A673 (cell line): ENCODE measurements around the gene SEMA3A. TPM values are rescaled to one million over a fixed set of nuclear protein-coding genes. Genes with fewer than 3 reads are reported as not detected.

Source experiments
- BruUV-seq: library from RNA; stranded (reverse); fragments of 400-500 nt; replicated peaks from 2 replicates; lab custom pipeline; 2021; lab: Mats Ljungman, UMichigan
- CTCF ChIA-PET: fragments of 300-600 bp; sonication (Branson Sonifier 250); formaldehyde crosslinking; loops from one replicate; lab custom pipeline; 2022; ENCODE audit warnings: antibody characterized with exemption; lab: Charles Lee
- POLR2A ChIA-PET: fragments of 300-600 bp; sonication (Branson Sonifier 250); formaldehyde crosslinking; loops from one replicate; lab custom pipeline; 2022; ENCODE audit warnings: antibody characterized with exemption; ENCODE audit not compliant: low non-redundant PET; lab: Charles Lee
- DNase-seq: peaks from one replicate; pipeline ENCODE4 v3.0.0-alpha.2; 2015; ENCODE audit warnings: low spot score
- H3K27ac ChIP-seq: fragments of 200-600 bp; sonication (generic); 2 replicates; pipeline ENCODE4 v1.5.1; 2016; ENCODE audit warnings: mixed run types, low read depth, mild to moderate bottlenecking, mixed read lengths, antibody characterized with exemption, low read length; ENCODE audit not compliant: poor library complexity, severe bottlenecking
- H3K27me3 ChIP-seq: fragments of 200-600 bp; sonication (generic); replicated peaks from 2 replicates; pipeline ENCODE4 v1.6.1; 2017; ENCODE audit warnings: mixed run types, low read depth, mild to moderate bottlenecking, mixed read lengths, antibody characterized with exemption, low read length; ENCODE audit not compliant: insufficient read depth, poor library complexity
- H3K36me3 ChIP-seq: fragments of 200-600 bp; sonication (generic); 2 replicates; pipeline ENCODE4 v1.6.1; 2016; ENCODE audit warnings: mixed run types, mild to moderate bottlenecking, mixed read lengths, antibody characterized with exemption, low read length; ENCODE audit not compliant: insufficient read depth, poor library complexity, severe bottlenecking
- H3K4me1 ChIP-seq: fragments of 200-600 bp; sonication (generic); 2 replicates; pipeline ENCODE4 v1.6.1; 2017; ENCODE audit warnings: mixed run types, mild to moderate bottlenecking, mixed read lengths, antibody characterized with exemption, low read length; ENCODE audit not compliant: insufficient read depth, poor library complexity, severe bottlenecking
- H3K4me3 ChIP-seq: fragments of 200-600 bp; sonication (generic); 2 replicates; pipeline ENCODE4 v1.5.1; 2016; ENCODE audit warnings: low read depth, mixed run types, mild to moderate bottlenecking, mixed read lengths, low read length; ENCODE audit not compliant: poor library complexity, severe bottlenecking
- H3K9me3 ChIP-seq: fragments of 200-600 bp; sonication (generic); 2 replicates; pipeline ENCODE4 v1.6.1; 2016; ENCODE audit warnings: mixed run types, low read depth, mild to moderate bottlenecking, mixed read lengths, antibody characterized with exemption, low read length; ENCODE audit not compliant: poor library complexity, severe bottlenecking
- CTCF ChIP-seq: fragments of 300-800, 200-600 bp; sonication (generic); conservative IDR thresholded peaks from 2 replicates; pipeline ENCODE4 v1.5.1; 2017; ENCODE audit warnings: low read depth, mild to moderate bottlenecking, antibody characterized with exemption, low read length, moderate library complexity, mixed read lengths
- EZH2 ChIP-seq: fragments of 200-600 bp; sonication (generic); IDR thresholded peaks from 2 replicates; pipeline ENCODE4 v1.6.1; 2017; ENCODE audit warnings: borderline replicate concordance, low read depth, mild to moderate bottlenecking, mixed read lengths, antibody characterized with exemption, low read length; ENCODE audit not compliant: poor library complexity, severe bottlenecking
- intact Hi-C: fragments of 100-400 bp; cut with micrococcal nuclease; formaldehyde crosslinking; loops from one replicate; pipeline ENCODE4 v1.10.0; 2022; ENCODE audit not compliant: unreplicated experiment
- total RNA-seq: library from RNA; stranded (reverse); gene quantifications from 2 replicates; pipeline ENCODE4 v1.2.3, GENCODE V29; 2021

The SEMA3A gene
- total RNA-seq, 1 experiment from 2014 or later: 22.8 TPM

DNA sequence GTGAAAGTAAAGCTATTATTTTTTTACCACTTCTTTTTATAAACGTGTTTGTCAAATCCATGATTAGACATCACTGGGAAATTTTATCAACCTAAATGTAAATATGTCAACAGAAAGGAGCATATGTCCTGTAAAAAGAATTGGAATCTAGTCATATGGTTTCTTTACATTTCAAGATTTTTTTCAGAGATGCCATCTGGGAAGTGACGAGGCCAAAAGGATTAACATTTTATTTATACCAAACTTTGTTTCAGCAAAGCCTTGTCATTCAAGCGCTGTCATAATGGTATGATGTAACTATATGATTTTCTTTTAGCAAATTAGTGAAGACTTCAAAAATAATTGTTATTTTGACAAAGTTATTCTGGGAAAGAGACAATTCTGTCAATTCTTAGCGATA, 117.3 kb downstream of the SEMA3A start:
- ChIA-PET POLR2A (no interaction called here), CTCF (no interaction called here)
- intact Hi-C loops: no loop called here
- Histone ChIP-seq H3K4me3 (no peak overlapping the region), H3K27ac (no peak overlapping the region), H3K9me3 (no peaks in the 10 kb centered on the region), H3K36me3 (no peaks in the 10 kb centered on the region), H3K27me3 (no peaks in the 10 kb centered on the region), H3K4me1 (peaks cover 42% of the 10 kb centered on the region)
- no peak for DNase-seq
- no peak for TF ChIP-seq EZH2
- no peak for TF ChIP-seq CTCF
- no TSS peak for BruUV-seq

DNA sequence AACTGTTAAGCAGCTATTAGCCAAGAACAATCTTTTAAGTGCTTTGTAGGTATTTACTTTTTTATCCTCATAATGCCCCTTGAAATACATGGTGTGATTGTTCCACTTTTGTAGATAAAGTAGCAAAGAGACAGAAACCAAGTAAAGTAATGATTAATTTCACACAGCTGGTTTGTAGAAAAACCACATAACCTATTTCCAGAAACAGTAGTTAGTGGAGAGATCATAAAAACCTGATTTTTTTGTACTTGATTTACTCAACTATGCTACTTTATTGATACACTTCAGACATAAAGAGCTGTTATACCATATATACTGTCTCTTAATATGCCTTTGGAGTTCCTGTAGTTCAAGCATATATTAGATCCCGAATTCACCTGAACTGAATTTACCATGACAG, 118.4 kb downstream of the SEMA3A start:
- Histone ChIP-seq H3K36me3 (no peaks in the 10 kb centered on the region), H3K4me1 (peaks cover 53% of the 10 kb centered on the region), H3K9me3 (no peaks in the 10 kb centered on the region), H3K27me3 (no peaks in the 10 kb centered on the region), H3K4me3 (no peak overlapping the region), H3K27ac (peak overlapping the region; percentile 0)
- no peak for DNase-seq
- POLR2A ChIA-PET: no interaction called here
- CTCF ChIA-PET: no interaction called here
- TF ChIP-seq CTCF: no peak
- no TSS peak for BruUV-seq
- intact Hi-C loops: no loop called here

DNA sequence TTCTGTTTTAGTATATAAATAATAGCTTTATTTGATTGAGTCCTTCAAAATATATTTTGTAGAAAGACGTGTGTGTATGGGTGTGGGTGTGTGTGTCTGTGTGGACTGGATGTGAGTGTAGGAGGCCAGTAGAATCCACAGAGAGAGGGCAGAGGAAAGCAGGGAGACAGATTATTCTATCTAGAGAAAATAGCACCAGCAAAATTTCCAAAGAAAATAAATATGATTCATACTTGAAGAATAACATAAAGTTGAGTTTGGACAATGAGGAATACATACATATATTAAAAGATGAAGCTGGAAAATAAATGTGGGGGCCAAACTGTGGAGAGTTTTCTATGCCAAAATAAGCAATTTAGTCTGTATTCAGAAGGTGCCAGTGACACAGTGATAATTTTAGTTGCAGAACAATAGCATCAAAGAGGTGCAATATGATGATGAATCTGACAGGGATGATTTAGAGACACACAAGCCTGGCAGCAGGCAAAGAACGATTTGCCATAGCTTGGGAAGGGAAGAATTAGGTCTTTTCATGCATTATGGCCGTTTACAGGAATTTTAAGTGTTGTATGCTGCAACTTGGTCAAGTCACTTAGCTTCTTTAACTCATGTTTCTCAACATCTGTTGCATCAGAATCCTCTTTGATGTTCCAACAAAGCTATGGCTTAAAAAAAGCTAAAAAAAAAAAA, 121.3 kb downstream of the SEMA3A start:
- intact Hi-C loops: no loop called here
- H3K4me1 ChIP-seq: peaks cover 79% of the 10 kb centered on the region
- DNase-seq: no peak
- ChIA-PET CTCF (no interaction called here), POLR2A (no interaction called here)
- no TSS peak for BruUV-seq
- H3K4me3 ChIP-seq: no peak overlapping the region
- H3K9me3 ChIP-seq: no peaks in the 10 kb centered on the region
- no peak for TF ChIP-seq CTCF
- H3K27me3 ChIP-seq: no peaks in the 10 kb centered on the region
- peak overlapping the region; percentile 88 for H3K27ac ChIP-seq
- H3K36me3 ChIP-seq: no peaks in the 10 kb centered on the region
